ENCODE results near the gene GCNA. TPM values are rescaled to one million over a fixed set of nuclear protein-coding genes. Genes with fewer than 3 reads are reported as not detected.

The GCNA gene
- total RNA-seq, 1 experiment from 2014 or later = 0.92 TPM

DNA sequence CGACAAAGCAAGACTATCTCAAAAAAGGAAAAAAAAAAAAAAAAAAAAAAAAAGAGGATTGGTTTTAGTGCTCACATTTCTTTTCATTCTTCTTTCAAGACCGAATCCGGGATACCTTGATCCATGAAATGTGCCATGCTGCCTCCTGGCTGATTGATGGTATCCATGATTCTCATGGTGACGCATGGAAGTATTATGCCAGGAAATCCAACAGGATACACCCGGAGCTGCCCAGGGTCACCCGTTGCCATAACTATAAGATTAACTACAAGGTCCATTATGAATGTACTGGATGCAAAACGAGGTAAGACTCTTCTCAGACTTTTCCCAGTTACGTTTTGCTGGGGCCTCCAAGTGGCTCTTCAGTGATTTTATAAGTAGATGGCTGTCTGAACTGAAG, 34.0 kb downstream of the GCNA start:
- 0 out of 2 replicates have a peak, but pooled peaks cover 4% of the 10 kb centered on the region for H3K36me3 ChIP-seq
- H3K4me3 ChIP-seq = no peak overlapping the region
- H3K4me1 ChIP-seq (replicated peaks) = no peaks in the 10 kb centered on the region
- DNase-seq (ENCODE audit: low read depth in 1 of 2, low spot score in 2 of 2) = no peak
- H3K27me3 ChIP-seq (replicated peaks) = no peaks in the 10 kb centered on the region
- H3K27ac ChIP-seq = no peak overlapping the region
- no peaks in the 10 kb centered on the region for H3K9me3 ChIP-seq (replicated peaks)

DNA sequence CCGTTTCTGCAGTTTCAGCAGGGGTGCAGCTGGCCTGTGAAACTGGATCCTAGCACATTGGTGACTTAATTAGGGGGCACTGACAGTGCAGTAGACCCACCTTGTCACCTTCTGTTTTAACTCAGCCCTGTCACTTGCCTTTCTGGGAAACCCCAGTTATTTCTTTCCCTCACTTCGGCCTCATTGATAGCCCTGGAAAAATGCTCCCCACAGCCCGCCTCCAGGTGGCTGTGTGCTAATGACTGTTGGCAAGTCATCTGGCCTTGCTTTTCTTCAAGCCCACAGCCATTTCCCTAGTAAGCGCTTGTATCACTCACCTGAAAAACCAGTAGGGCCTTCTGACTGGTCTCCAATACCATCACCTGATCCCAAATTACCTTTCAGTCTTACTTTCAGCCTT, 36.8 kb downstream of the GCNA start:
- H3K9me3 ChIP-seq (replicated peaks) = no peaks in the 10 kb centered on the region
- no peaks in the 10 kb centered on the region for H3K36me3 ChIP-seq
- H3K4me1 ChIP-seq (replicated peaks) = no peaks in the 10 kb centered on the region
- DNase-seq (ENCODE audit: low read depth in 1 of 2, low spot score in 2 of 2) = no peak
- no peak overlapping the region for H3K27ac ChIP-seq
- H3K4me3 ChIP-seq = no peak overlapping the region
- no peaks in the 10 kb centered on the region for H3K27me3 ChIP-seq (replicated peaks)

DNA sequence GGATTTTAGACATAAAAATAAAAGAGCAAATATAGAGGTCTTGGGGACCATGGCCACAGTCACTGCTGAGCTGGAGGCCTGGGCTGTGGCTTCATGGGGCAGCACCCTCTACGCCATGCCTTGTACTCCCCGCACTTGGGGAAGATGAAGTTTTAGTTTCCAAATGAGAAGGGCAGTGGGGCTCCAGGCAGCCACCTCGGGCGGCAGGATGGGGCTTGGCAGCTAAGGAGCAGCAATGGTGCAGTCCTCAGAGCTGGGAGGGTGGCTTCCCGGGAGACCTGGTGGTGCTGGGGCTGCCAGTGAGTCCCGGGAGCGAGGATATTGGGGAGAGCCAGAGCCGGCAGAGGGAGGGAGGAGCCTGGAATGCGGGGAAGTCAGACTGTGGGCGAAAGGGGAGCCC, 37.7 kb downstream of the GCNA start:
- H3K4me3 ChIP-seq = no peak overlapping the region
- H3K36me3 ChIP-seq = no peaks in the 10 kb centered on the region
- H3K27me3 ChIP-seq (replicated peaks) = no peaks in the 10 kb centered on the region
- no peak for DNase-seq (ENCODE audit: low read depth in 1 of 2, low spot score in 2 of 2)
- H3K4me1 ChIP-seq (replicated peaks) = no peaks in the 10 kb centered on the region
- no peak overlapping the region for H3K27ac ChIP-seq
- no peaks in the 10 kb centered on the region for H3K9me3 ChIP-seq (replicated peaks)

DNA sequence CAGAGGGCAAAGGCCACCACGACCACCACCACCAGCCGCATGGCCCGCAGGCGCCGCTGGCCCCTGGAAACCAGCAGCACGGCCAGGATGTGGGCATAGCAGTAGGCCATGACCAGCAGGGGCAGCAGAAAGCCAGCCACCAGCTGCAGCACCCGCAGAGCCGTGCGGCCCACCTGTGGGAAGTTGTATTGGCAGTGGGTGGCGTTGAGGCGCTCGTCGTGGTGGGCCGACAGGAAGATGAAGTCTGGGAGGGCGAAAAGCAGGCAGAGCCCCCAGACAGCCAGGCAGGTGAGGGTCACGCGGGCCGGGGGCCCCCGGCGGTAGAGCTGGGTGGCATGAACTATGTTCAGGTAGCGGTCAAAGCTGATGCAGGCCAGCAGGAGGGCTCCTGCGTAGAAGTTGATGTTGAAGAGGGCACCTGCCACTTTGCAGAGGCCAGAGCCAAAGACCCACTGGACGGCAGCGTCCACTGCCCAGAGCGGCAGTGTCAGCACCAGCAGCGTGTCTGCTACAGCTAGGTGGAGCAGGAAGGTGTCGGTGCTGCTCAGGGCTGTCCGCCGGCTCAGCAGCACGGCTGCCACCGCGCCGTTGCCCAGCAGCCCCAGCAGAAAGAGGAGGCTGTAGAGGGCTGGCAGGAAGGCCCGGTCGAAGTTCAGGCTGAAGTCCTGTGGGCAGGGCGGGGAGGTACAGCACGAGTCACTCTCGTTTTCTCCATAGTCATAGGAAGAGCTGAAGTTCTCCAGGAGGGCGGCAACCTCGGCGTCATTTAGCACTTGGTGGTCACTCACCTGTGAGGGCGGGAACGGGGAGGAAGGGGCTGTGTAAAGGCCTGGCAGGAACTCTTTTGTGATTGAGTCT, 38.7 kb downstream of the GCNA start:
- DNase-seq (ENCODE audit: low read depth in 1 of 2, low spot score in 2 of 2) = no peak
- Histone ChIP-seq H3K4me3 (no peak overlapping the region), H3K36me3 (no peaks in the 10 kb centered on the region), H3K27me3 (replicated peaks) (no peaks in the 10 kb centered on the region), H3K9me3 (replicated peaks) (no peaks in the 10 kb centered on the region), H3K27ac (no peak overlapping the region), H3K4me1 (replicated peaks) (no peaks in the 10 kb centered on the region)

DNA sequence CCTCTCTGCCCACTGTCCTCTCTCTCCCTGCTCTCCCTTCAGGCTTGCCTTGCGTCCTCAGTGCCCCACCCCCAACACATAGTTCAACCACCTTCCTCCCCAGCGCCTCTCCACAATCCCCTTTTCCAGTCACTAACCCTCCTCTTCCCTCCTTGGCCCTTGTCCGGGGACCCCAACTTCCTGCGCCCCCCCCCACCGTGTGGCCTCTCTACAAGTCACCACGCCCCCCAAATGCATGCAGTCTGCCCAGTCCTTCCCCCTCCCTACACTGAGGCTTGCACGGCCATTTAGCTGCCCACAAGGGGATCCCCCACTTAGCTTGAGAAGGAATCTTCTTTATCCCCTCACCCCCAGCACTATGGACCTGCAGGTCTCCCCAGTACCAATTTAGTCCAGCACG, 39.5 kb downstream of the GCNA start:
- H3K4me1 ChIP-seq (replicated peaks) = no peaks in the 10 kb centered on the region
- no peaks in the 10 kb centered on the region for H3K9me3 ChIP-seq (replicated peaks)
- H3K36me3 ChIP-seq = no peaks in the 10 kb centered on the region
- H3K27ac ChIP-seq = no peak overlapping the region
- no peak for DNase-seq (ENCODE audit: low read depth in 1 of 2, low spot score in 2 of 2)
- no peaks in the 10 kb centered on the region for H3K27me3 ChIP-seq (replicated peaks)
- no peak overlapping the region for H3K4me3 ChIP-seq

DNA sequence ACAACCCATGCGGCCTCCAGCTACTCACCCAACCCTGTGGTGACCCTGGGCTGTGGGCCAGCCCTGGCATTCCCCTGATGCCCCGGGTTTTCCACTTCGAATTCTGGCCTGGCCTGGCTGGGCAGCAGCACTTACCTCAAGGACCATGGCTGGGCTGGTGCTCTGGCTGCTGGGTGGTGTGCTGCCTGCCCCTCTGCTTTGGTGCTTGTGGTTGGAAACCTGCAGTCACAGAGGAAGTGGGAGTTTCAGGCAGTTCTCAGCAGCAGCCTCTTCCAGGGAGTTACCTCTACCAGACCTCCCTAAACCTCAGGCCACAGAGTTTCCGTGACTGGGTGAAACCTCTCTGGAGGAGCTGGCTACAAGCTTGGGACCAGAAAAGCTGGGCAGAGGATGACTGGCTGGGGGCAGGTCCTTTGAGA, 40.1 kb downstream of the GCNA start, which contains the start of gene CXCR3:
Gene CXCR3, minus strand, starts transcription at position 209 of the 419 bp plus-strand sequence. Its CDS starts 62 bp downstream, at position 147.
- H3K9me3 ChIP-seq (replicated peaks) = no peaks in the 10 kb centered on the region
- H3K36me3 ChIP-seq = no peaks in the 10 kb centered on the region
- H3K27ac ChIP-seq = no peak within 1 kb of the TSS
- H3K4me1 ChIP-seq (replicated peaks) = no peaks in the 10 kb centered on the region
- H3K4me3 ChIP-seq = no peak within 1 kb of the TSS
- H3K27me3 ChIP-seq (replicated peaks) = no peaks in the 10 kb centered on the region
- DNase-seq (ENCODE audit: low read depth in 1 of 2, low spot score in 2 of 2) = no peak

DNA sequence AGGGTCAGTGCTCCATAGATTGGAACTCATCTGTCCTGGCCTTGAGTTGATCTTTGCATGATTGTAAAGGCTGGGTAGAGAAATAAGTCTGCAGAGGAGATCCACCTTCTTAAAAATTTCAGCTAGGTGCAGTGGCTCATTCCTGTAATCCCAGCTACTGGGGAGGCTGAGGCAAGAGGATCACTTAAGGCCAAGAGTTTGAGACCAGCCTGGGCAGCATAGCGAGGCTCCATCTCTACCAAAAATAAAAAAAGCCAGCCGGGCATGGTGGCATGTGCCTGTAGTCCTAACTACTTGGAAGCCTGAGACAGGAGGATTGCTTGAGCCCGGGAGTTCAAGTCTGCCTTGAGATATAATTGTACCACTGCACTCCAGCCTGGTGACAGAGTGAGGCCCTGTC, 40.5 kb downstream of the GCNA start:
- Histone ChIP-seq H3K9me3 (replicated peaks) (no peaks in the 10 kb centered on the region), H3K36me3 (no peaks in the 10 kb centered on the region), H3K4me3 (no peak overlapping the region), H3K27me3 (replicated peaks) (no peaks in the 10 kb centered on the region), H3K4me1 (replicated peaks) (no peaks in the 10 kb centered on the region), H3K27ac (no peak overlapping the region)
- no peak for DNase-seq (ENCODE audit: low read depth in 1 of 2, low spot score in 2 of 2)

DNA sequence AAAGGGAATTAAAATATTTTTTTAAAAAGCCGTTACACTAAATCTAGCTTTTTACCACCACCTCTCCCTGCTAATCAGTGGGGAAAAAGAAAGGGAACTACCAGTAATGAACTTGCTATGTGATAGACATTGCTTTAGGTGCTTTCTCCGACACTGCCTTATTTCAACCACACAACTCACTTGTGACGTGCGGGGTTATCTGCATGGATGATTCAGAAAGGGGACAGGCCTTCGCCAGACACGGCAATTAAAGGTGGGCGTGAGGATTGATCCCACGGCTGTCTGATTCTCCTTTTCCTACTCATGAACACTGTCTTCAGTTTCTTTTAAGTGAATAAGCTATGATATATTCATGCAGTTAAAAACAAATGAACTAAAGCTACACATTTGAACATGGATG, 41.0 kb downstream of the GCNA start:
- Histone ChIP-seq H3K36me3 (no peaks in the 10 kb centered on the region), H3K4me3 (no peak overlapping the region)
- no peak for DNase-seq (ENCODE audit: low read depth in 1 of 2, low spot score in 2 of 2)

DNA sequence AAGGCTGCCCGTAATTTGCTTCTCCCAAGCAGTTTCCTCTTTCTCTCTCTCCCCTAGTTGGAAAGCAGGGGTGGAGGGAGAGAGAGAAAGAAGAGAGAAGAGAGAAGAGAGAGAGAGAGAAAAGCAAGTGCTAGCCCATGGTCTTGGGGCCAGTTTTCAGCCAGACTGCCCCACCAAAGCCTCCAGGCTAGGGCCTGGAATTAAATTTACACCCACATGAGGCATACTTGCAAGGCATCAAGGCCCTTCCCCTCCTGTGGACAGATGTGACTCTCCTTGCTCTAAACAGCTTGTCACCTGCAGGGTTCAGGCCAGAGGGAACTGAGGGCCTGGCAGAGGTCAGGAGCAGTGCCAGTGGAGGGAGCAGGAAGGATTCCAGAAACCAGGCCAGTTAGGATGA, 41.7 kb downstream of the GCNA start:
- Histone ChIP-seq H3K4me3 (no peak overlapping the region), H3K27ac (no peak overlapping the region), H3K36me3 (no peaks in the 10 kb centered on the region), H3K27me3 (replicated peaks) (no peaks in the 10 kb centered on the region), H3K4me1 (replicated peaks) (no peaks in the 10 kb centered on the region), H3K9me3 (replicated peaks) (no peaks in the 10 kb centered on the region)
- DNase-seq (ENCODE audit: low read depth in 1 of 2, low spot score in 2 of 2) = no peak

More for the DNA sequence above, 41.0 kb downstream of the GCNA start:
- Histone ChIP-seq H3K27me3 (replicated peaks) (no peaks in the 10 kb centered on the region), H3K27ac (no peak overlapping the region), H3K9me3 (replicated peaks) (no peaks in the 10 kb centered on the region), H3K4me1 (replicated peaks) (no peaks in the 10 kb centered on the region)

DNA sequence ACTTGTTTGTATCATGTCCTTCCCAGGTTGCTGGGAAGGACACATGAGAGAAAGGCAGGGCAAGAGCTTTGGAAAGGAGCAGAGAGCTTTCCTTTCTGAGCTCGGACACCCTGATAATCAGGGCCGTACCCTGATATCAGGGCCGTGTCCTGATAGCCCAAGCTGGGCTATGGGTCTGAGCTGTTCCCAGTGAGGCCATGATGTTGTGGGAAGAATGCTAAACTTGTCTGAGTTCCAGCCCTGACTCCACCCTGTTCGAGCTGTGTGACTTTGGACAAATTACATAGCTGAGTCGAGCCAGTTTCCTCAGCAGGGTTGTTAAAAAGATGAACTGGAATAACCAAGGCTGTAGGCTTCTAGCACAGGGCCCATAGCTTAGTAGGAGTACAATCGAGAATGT, 43.4 kb downstream of the GCNA start:
- no peaks in the 10 kb centered on the region for H3K27me3 ChIP-seq (replicated peaks)
- no peaks in the 10 kb centered on the region for H3K4me1 ChIP-seq (replicated peaks)
- no peak overlapping the region for H3K4me3 ChIP-seq
- H3K36me3 ChIP-seq = no peaks in the 10 kb centered on the region
- H3K9me3 ChIP-seq (replicated peaks) = no peaks in the 10 kb centered on the region
- H3K27ac ChIP-seq = no peak overlapping the region
- DNase-seq (ENCODE audit: low read depth in 1 of 2, low spot score in 2 of 2) = no peak

DNA sequence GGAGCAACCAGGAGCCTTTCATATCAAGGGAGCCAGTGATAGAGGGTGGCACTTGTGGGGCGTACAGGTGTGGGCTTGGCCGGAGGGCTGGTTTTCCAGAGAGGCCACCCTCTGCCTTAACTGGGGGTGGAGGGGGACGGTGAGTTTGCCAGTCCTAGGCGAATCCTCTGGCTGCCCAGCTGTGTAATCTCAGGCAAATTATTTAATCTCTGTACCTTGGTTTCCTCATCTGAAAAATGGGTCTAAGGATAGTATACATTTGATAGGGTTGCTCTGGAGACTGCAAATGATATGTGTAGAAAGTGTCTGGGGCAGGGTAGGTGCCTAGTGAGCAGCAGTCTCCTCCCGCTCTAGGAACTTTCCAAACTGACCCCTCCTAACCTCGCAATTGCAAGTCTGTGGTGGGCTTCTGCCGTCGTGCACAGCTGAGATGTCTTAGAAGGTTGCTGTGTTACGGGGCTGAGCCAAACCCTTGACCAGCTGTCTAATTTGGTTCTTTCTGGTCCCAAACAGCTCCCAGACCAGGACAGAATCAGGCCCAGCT, 43.9 kb downstream of the GCNA start:
- Histone ChIP-seq H3K4me1 (replicated peaks) (no peaks in the 10 kb centered on the region), H3K36me3 (no peaks in the 10 kb centered on the region), H3K9me3 (replicated peaks) (no peaks in the 10 kb centered on the region), H3K27ac (no peak overlapping the region), H3K27me3 (replicated peaks) (no peaks in the 10 kb centered on the region), H3K4me3 (no peak overlapping the region)
- no peak for DNase-seq (ENCODE audit: low read depth in 1 of 2, low spot score in 2 of 2)

DNA sequence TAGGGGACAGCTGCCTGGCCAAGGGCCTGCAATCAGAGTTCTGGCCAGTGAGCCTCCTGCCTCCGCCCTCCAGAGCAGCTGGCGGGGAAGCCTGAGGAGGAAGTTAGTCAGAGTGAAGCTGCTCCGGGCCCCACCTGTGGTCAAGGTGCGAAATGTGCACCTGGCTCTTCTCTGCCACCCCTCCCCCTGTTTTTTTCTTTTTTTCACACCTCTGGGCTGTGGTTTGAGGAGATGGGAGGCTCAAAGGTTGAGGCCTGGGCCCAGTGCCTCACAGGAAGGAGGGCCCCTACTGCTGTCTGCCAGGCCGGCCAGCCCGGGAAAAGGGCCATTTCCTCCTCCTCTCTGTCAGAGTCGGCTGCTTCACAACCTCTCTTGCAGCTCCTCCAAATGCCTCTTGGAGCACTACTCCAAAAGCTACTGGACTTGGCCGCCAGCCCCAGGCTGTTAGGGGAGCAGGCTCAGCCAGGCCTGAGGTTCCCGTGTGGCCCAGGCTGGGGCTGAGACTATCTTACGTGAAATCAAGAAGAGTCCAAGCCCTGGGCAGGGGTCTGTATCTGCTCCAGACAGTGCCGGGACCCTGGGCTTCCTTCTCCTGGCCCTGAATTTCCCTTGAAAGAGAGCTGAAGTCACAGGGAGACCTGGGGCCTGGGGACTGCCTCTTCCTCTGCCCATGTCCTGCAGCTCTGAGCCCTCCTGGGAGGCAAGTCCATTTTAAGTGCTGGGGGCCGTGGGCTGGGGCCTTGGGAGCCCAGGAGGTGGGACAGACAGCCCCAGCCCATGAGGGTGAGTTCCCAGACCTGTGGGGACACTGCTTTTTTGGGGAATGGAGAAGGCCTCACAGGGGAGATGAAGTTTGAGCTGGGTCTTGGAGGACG, 44.6 kb downstream of the GCNA start:
- H3K4me1 ChIP-seq (replicated peaks) = no peaks in the 10 kb centered on the region
- H3K27ac ChIP-seq = no peak overlapping the region
- H3K27me3 ChIP-seq (replicated peaks) = no peaks in the 10 kb centered on the region
- no peak for DNase-seq (ENCODE audit: low read depth in 1 of 2, low spot score in 2 of 2)
- no peaks in the 10 kb centered on the region for H3K9me3 ChIP-seq (replicated peaks)
- H3K36me3 ChIP-seq = no peaks in the 10 kb centered on the region
- H3K4me3 ChIP-seq = no peak overlapping the region

DNA sequence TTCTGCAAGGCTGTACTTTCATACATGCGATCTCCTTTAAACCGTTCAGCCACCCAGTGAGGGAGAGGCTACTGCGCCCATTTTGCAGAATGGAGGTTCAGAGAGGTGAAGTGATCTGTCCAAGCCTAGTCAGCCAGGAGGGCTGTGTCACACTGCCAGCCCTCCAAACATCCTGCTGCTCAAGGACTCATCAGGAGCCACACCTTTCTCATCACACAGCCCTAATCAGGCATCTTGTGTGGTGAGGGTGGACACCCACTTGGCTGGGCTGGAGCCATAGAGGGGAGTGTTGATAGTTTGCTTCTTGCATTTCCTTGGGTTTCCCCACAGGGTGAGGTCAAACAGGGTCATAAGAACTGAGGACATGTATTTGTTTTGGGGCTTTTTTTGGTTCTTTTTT, 45.5 kb downstream of the GCNA start:
- no peaks in the 10 kb centered on the region for H3K4me1 ChIP-seq (replicated peaks)
- no peak for DNase-seq (ENCODE audit: low read depth in 1 of 2, low spot score in 2 of 2)
- H3K36me3 ChIP-seq = no peaks in the 10 kb centered on the region
- H3K4me3 ChIP-seq = no peak overlapping the region
- H3K27me3 ChIP-seq (replicated peaks) = no peaks in the 10 kb centered on the region
- no peaks in the 10 kb centered on the region for H3K9me3 ChIP-seq (replicated peaks)
- H3K27ac ChIP-seq = no peak overlapping the region

DNA sequence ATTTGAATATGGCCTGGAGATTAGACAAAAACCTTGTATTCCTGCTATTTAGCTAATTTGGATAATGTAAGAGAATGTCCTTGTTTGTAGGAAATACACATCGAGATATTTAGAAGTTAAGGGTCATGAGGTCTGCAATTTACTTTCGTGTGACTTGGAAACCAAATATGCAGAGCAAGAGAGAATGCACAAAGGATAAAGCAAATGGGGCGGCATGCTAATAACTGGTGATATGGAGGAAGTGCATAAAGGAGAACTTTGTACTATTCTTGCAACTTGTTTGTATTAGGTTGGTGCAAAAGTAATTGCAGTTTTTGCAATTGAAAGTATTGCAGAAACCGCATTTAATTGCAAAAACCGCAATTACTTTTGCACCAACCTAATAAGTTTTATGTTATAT, 47.2 kb downstream of the GCNA start:
- Histone ChIP-seq H3K9me3 (replicated peaks) (no peaks in the 10 kb centered on the region), H3K27me3 (replicated peaks) (no peaks in the 10 kb centered on the region), H3K27ac (no peak overlapping the region), H3K4me1 (replicated peaks) (no peaks in the 10 kb centered on the region), H3K36me3 (no peaks in the 10 kb centered on the region), H3K4me3 (no peak overlapping the region)
- DNase-seq (ENCODE audit: low read depth in 1 of 2, low spot score in 2 of 2) = no peak
